OCI-LY3 (cell line): ENCODE measurements around the gene SPOUT1.
A peak's percentile ranks its signal among the peaks of the same experiment; 100 is the strongest.
"Not testable (repeated sequence)": the region's sequence is repeated elsewhere in the genome, so short reads cannot be mapped to it uniquely, and the experiment has no call there.

ENCODE experiments used
- H2AFZ ChIP-seq: fragments of 200-600, 300-600 bp; shearing (Covaris generic); 2 replicates; pipeline ENCODE4 v1.6.0; 2014; ENCODE audit warnings: antibody characterized with exemption, low read depth, low read length
- H3K27ac ChIP-seq: fragments of 200-600, 300-600 bp; sonication (generic); 2 replicates; pipeline ENCODE4 v1.5.1; 2014; ENCODE audit warnings: mild to moderate bottlenecking, low read length, moderate library complexity, mixed read lengths
- H3K27me3 ChIP-seq: fragments of 200-600, 300-600 bp; sonication (generic); 2 replicates; pipeline ENCODE4 v1.6.1; 2014; ENCODE audit warnings: low read depth, low read length, mixed read lengths
- H3K36me3 ChIP-seq: fragments of 200-600, 300-600 bp; sonication (generic); replicated peaks from 2 replicates; pipeline ENCODE3; 2014; ENCODE audit warnings: low read depth, low read length, mixed read lengths
- H3K4me1 ChIP-seq: fragments of 300-600, 200-600 bp; sonication (generic); 2 replicates; pipeline ENCODE4 v1.6.1; 2014; ENCODE audit warnings: low read length, mixed read lengths
- H3K4me2 ChIP-seq: fragments of 200-600, 300-600 bp; sonication (generic); 2 replicates; pipeline ENCODE4 v1.6.1; 2014; ENCODE audit warnings: low read length, mixed read lengths
- H3K4me3 ChIP-seq: fragments of 300-600, 200-600 bp; sonication (generic); 2 replicates; pipeline ENCODE4 v1.5.1; 2014; ENCODE audit warnings: antibody characterized with exemption, mild to moderate bottlenecking, low read length, moderate library complexity
- H3K79me2 ChIP-seq: fragments of 300-600, 200-600 bp; shearing (Covaris generic); 2 replicates; pipeline ENCODE4 v1.6.1; 2014; ENCODE audit warnings: mild to moderate bottlenecking, low read length, mixed read lengths
- H3K9ac ChIP-seq: fragments of 300-600, 200-600 bp; shearing (Covaris generic); 2 replicates; pipeline ENCODE4 v1.6.0; 2014; ENCODE audit warnings: mild to moderate bottlenecking, low read length, moderate library complexity
- H3K9me3 ChIP-seq: fragments of 200-600, 300-600 bp; shearing (Covaris generic); 2 replicates; pipeline ENCODE4 v1.6.1; 2014; ENCODE audit warnings: low read length, mixed read lengths; ENCODE audit not compliant: insufficient read depth
- H4K20me1 ChIP-seq: fragments of 200-600, 300-600 bp; sonication (generic); 2 replicates; pipeline ENCODE4 v1.6.1; 2016; ENCODE audit warnings: low read length, mixed read lengths; ENCODE audit not compliant: insufficient read depth
- EZH2phosphoT487 ChIP-seq: fragments of 200-600 bp; shearing (Covaris generic); IDR thresholded peaks from 2 replicates; pipeline ENCODE4 v1.6.1; 2018; ENCODE audit warnings: antibody characterized with exemption, mixed run types, low read depth
- TF ChIP-seq, protein P1 (sequence below): fragments of 200-600, 300-600 bp; sonication (generic); IDR thresholded peaks from 2 replicates; pipeline ENCODE4 v1.5.1; 2014; ENCODE audit warnings: antibody characterized with exemption, low read length, low read depth

The SPOUT1 gene

DNA sequence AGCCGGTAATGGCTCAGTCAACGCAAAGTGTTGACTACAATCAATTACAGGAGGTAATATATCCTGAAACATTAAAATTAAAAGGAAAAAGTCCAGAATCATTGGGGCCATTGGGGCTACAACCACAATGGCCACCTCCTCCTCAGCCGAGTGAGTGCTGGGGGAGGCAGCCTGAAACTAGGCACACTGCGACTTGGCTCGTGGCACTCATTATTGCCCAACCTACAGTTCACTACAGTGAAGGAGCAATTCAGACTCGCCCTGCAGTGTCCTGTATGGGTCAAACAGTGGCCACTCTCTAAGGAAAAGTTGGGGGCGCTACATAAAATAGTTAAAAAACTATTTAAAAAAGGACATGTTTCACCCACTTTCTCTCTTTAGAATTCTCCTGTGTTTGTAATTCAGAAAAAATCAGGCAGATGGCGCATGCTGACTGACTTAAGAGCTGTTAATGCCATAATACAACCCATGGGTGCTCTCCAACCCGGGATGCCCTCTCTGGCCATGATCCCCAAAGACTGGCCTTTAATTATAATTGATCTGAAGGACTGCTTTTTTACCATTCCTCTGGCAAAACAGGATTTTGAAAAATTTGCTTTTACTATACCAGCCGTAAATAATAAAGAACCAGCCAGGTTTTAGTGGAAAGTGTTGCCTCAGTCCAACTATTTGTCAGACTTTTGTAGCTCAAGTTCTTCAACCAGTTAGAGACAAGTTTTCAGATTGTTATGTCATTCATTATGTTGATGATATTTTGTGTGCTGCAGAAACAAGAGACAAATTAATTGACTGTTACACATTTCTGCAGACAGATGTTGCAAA is 22.4 kb upstream of the SPOUT1 start:
- not testable (repeated sequence) for H3K27me3 ChIP-seq, H2AFZ ChIP-seq, H3K27ac ChIP-seq, H3K4me2 ChIP-seq, H3K4me1 ChIP-seq, H3K4me3 ChIP-seq, H4K20me1 ChIP-seq, H3K9ac ChIP-seq, H3K79me2 ChIP-seq, H3K9me3 ChIP-seq, H3K36me3 ChIP-seq
- TF ChIP-seq, protein P1, sequence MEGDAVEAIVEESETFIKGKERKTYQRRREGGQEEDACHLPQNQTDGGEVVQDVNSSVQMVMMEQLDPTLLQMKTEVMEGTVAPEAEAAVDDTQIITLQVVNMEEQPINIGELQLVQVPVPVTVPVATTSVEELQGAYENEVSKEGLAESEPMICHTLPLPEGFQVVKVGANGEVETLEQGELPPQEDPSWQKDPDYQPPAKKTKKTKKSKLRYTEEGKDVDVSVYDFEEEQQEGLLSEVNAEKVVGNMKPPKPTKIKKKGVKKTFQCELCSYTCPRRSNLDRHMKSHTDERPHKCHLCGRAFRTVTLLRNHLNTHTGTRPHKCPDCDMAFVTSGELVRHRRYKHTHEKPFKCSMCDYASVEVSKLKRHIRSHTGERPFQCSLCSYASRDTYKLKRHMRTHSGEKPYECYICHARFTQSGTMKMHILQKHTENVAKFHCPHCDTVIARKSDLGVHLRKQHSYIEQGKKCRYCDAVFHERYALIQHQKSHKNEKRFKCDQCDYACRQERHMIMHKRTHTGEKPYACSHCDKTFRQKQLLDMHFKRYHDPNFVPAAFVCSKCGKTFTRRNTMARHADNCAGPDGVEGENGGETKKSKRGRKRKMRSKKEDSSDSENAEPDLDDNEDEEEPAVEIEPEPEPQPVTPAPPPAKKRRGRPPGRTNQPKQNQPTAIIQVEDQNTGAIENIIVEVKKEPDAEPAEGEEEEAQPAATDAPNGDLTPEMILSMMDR, result peak; percentile 40

DNA sequence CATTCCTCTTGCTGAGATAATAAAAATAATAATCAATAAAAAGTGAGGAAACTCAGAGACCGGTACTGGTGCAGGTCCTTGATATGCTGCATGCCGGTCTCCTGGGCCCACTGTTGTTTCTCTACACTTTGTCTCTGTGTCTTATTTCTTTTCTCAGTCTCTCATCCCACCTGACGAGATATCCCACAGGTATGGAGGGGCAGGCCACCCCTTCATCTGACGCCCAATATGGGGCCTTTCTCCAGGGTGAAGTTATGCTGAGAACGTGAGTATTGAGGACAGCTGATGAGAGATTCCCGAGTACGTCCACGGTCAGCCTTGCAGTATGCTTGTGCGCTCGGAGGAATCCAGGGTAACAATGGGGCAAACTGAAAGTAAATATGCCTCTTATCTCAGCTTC is 21.4 kb upstream of the SPOUT1 start:
- not testable (repeated sequence) for H3K4me2 ChIP-seq, H3K9ac ChIP-seq, H3K27me3 ChIP-seq, H2AFZ ChIP-seq, H4K20me1 ChIP-seq, H3K4me3 ChIP-seq, H3K36me3 ChIP-seq, H3K79me2 ChIP-seq, H3K4me1 ChIP-seq, H3K27ac ChIP-seq, H3K9me3 ChIP-seq

DNA sequence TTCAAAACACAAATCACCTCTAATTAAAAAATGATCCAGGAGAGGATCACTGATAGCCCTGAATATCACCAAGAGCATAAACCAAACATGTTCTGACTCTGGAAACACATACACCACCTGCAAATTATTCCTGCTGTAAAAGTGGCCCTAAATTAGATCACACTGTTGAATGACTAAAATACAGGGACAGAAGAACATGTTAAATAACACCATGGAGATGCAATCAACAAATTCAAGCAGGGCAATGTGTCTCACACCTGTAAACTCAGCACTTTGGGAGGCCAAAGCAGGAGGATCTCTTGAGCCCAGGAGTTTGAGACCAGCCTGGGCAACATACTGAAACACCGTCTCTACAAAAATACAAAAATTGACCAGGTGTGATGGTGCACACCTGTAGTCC is 18.2 kb upstream of the SPOUT1 start:
- Histone ChIP-seq H3K4me2 (no peak overlapping the region), H3K9ac (no peak overlapping the region), H3K4me3 (no peak overlapping the region), H2AFZ (no peak overlapping the region), H3K79me2 (no peaks in the 10 kb centered on the region), H3K36me3 (no peaks in the 10 kb centered on the region), H3K27ac (no peak overlapping the region), H3K4me1 (no peaks in the 10 kb centered on the region), H3K9me3 (no peaks in the 10 kb centered on the region), H4K20me1 (no peaks in the 10 kb centered on the region), H3K27me3 (no peaks in the 10 kb centered on the region)
- TF ChIP-seq, protein P1, result no peak
- TF ChIP-seq EZH2phosphoT487, result no peak

DNA sequence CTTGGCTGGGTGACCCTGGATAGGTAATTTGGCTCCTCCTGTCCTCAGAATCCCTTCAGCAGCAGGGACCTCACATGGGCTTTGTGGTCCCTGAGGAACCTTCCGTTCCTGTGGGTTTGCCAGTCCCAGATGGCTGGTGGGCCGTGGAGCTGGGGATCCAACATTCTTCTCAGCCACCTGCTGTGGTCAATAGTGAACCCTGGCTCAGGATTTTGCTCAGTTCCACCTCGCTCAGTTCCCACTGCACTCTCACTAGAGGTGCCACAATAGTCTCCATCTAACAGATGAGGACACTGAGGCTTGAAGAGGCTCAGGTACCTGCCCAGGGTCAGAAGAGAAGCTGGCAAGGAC is 17.1 kb upstream of the SPOUT1 start:
- Histone ChIP-seq H3K4me2 (no peak overlapping the region), H3K36me3 (no peaks in the 10 kb centered on the region), H3K27ac (no peak overlapping the region), H3K9me3 (no peaks in the 10 kb centered on the region), H3K79me2 (no peaks in the 10 kb centered on the region), H3K4me1 (no peaks in the 10 kb centered on the region), H2AFZ (no peak overlapping the region), H3K27me3 (no peaks in the 10 kb centered on the region), H3K9ac (no peak overlapping the region), H3K4me3 (no peak overlapping the region), H4K20me1 (no peaks in the 10 kb centered on the region)
- TF ChIP-seq, protein P1, result no peak
- no peak for TF ChIP-seq EZH2phosphoT487
